Loucy (cell line): ENCODE measurements around the gene AFF3.

ENCODE experiments used
- H2AFZ ChIP-seq: fragments of 200-600 bp; sonication (generic); 2 replicates; pipeline ENCODE4 v1.6.0; 2016; ENCODE audit warnings: antibody characterized with exemption, mild to moderate bottlenecking, low read length, moderate library complexity
- H3F3A ChIP-seq: fragments of 200-600 bp; 2 replicates; pipeline ENCODE4 v1.6.0; 2016; ENCODE audit warnings: antibody characterized with exemption, low read depth, mild to moderate bottlenecking
- H3K27me3 ChIP-seq: fragments of 200-600 bp; sonication (generic); 2 replicates; pipeline ENCODE4 v1.6.1; 2014; ENCODE audit warnings: low read length, mild to moderate bottlenecking; ENCODE audit not compliant: insufficient read depth, poor library complexity, severe bottlenecking
- H3K36me3 ChIP-seq: fragments of 200-600 bp; sonication (generic); 2 replicates; pipeline ENCODE4 v1.6.1; 2016; ENCODE audit warnings: low read length; ENCODE audit not compliant: insufficient read depth
- H3K4me1 ChIP-seq: fragments of 200-600 bp; sonication (generic); 2 replicates; pipeline ENCODE4 v1.5.1; 2014; ENCODE audit warnings: low read length, mild to moderate bottlenecking; ENCODE audit not compliant: insufficient read depth, poor library complexity, severe bottlenecking
- H3K4me2 ChIP-seq: fragments of 200-600 bp; sonication (generic); 2 replicates; pipeline ENCODE4 v1.6.0; 2014; ENCODE audit warnings: antibody characterized with exemption, low read length, low read depth, mild to moderate bottlenecking; ENCODE audit not compliant: poor library complexity, severe bottlenecking
- H3K4me3 ChIP-seq: fragments of 200-600 bp; sonication (generic); 2 replicates; pipeline ENCODE4 v1.5.1; 2014; ENCODE audit warnings: low read length, mild to moderate bottlenecking, mixed read lengths; ENCODE audit not compliant: poor library complexity, severe bottlenecking
- H3K79me2 ChIP-seq: fragments of 200-600 bp; sonication (generic); 2 replicates; pipeline ENCODE4 v1.6.1; 2014; ENCODE audit warnings: low read length; ENCODE audit not compliant: insufficient read depth
- H3K9ac ChIP-seq: fragments of 200-600 bp; sonication (generic); 2 replicates; pipeline ENCODE4 v1.6.0; 2014; ENCODE audit warnings: mild to moderate bottlenecking, low read depth, low read length, moderate library complexity; ENCODE audit not compliant: poor library complexity, severe bottlenecking
- H3K9me2 ChIP-seq: fragments of 200-600 bp; sonication (generic); replicated peaks from 2 replicates; pipeline ENCODE4 v1.6.1; 2016; ENCODE audit warnings: low read depth, low read length, mixed read lengths
- H3K9me3 ChIP-seq: fragments of 200-600 bp; sonication (generic); 2 replicates; pipeline ENCODE4 v1.6.1; 2014; ENCODE audit warnings: mild to moderate bottlenecking, antibody characterized with exemption, low read length, low read depth; ENCODE audit not compliant: insufficient read depth
- H4K20me1 ChIP-seq: fragments of 200-600 bp; sonication (generic); 2 replicates; pipeline ENCODE4 v1.6.0; 2014; ENCODE audit warnings: antibody characterized with exemption, low read length, mild to moderate bottlenecking; ENCODE audit not compliant: insufficient read depth, poor library complexity, severe bottlenecking
- CTCF ChIP-seq: fragments of 200-600 bp; sonication (generic); conservative IDR thresholded peaks from 2 replicates; pipeline ENCODE4 v1.5.1; 2014; ENCODE audit warnings: mild to moderate bottlenecking, antibody characterized with exemption, low read length
- EZH2phosphoT487 ChIP-seq: fragments of 200-600 bp; IDR thresholded peaks from 2 replicates; pipeline ENCODE4 v1.6.1; 2018; ENCODE audit warnings: antibody characterized with exemption, mild to moderate bottlenecking, moderate library complexity, borderline replicate concordance

The AFF3 gene

GRCh38 chr2:100040906-100041305 lies 101.5 kb downstream of the AFF3 start:
- H3K4me3 ChIP-seq, result no peak overlapping the region
- TF ChIP-seq EZH2phosphoT487 (no peak), CTCF (no peak)
- H3K79me2 ChIP-seq, result no peaks in the 10 kb centered on the region
- no peaks in the 10 kb centered on the region for H3F3A ChIP-seq
- H3K9me3 ChIP-seq, result no peaks in the 10 kb centered on the region
- H3K4me1 ChIP-seq, result no peaks in the 10 kb centered on the region
- no peak overlapping the region for H3K4me2 ChIP-seq
- no peak overlapping the region for H2AFZ ChIP-seq
- no peaks in the 10 kb centered on the region for H3K27me3 ChIP-seq
- no peak overlapping the region for H3K9ac ChIP-seq
- H3K36me3 ChIP-seq, result no peaks in the 10 kb centered on the region
- H3K9me2 ChIP-seq, result no peaks in the 10 kb centered on the region
- H4K20me1 ChIP-seq, result no peaks in the 10 kb centered on the region

GRCh38 chr2:100039291-100039980 lies 103.0 kb downstream of the AFF3 start:
- Histone ChIP-seq H3K9me3 (no peaks in the 10 kb centered on the region), H4K20me1 (no peaks in the 10 kb centered on the region), H3K27me3 (no peaks in the 10 kb centered on the region), H3K9ac (no peak overlapping the region), H3F3A (no peaks in the 10 kb centered on the region), H3K79me2 (no peaks in the 10 kb centered on the region), H3K4me3 (no peak overlapping the region), H3K9me2 (no peaks in the 10 kb centered on the region), H3K4me1 (no peaks in the 10 kb centered on the region), H3K4me2 (no peak overlapping the region), H2AFZ (no peak overlapping the region), H3K36me3 (no peaks in the 10 kb centered on the region)
- TF ChIP-seq EZH2phosphoT487, result no peak
- no peak for TF ChIP-seq CTCF

GRCh38 chr2:100038011-100038410 lies 104.4 kb downstream of the AFF3 start:
- Histone ChIP-seq H3K79me2 (no peaks in the 10 kb centered on the region), H3K9ac (no peak overlapping the region), H3K36me3 (no peaks in the 10 kb centered on the region), H4K20me1 (no peaks in the 10 kb centered on the region), H3F3A (no peaks in the 10 kb centered on the region), H2AFZ (no peak overlapping the region), H3K4me3 (no peak overlapping the region), H3K27me3 (no peaks in the 10 kb centered on the region), H3K4me1 (no peaks in the 10 kb centered on the region), H3K4me2 (no peak overlapping the region), H3K9me3 (no peaks in the 10 kb centered on the region), H3K9me2 (no peaks in the 10 kb centered on the region)
- TF ChIP-seq CTCF (no peak), EZH2phosphoT487 (no peak)
